Stimulated activated CD4-positive, alpha-beta T cell treated with anti-CD3 and anti-CD28 coated beads, Interleukin-4, amount 100 ng/mL, for 4 hours (primary cell): ENCODE results near the gene ADGRV1.
A peak's percentile ranks its signal among the peaks of the same experiment; 100 is the strongest.
"Not testable (repeated sequence)": the region's sequence is repeated elsewhere in the genome, so short reads cannot be mapped to it uniquely, and the experiment has no call there.

Experiments
- DNase-seq, 2 experiments: peaks; one replicate each; pipeline ENCODE4 v3.0.0-alpha.2; 2020

Gene ADGRV1

DNA sequence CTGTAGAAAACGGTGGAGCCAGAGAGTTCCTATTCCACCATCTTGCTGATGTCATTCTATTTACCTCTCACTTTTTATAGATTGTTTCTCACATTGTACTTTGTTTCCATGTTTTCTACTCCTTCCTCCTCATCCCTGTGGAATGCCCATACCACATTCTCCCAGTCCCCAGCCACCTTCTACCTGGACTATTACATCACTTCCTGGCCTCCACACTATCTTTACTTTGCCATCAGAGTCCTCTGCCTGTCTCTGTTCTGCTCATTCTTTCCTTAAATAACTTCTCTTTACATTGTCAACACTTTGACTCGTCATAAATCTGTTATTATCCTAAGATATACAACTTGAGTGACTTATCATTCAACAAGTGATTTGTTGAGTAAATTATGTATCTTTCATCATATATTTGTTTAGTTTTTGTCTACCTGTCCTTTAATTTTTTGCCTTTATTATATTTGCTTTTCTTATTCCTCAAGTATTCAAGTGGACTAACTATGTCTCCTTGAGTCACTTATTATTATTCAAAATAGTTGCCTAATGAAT is 182.5 kb downstream of the ADGRV1 start:
- DNase-seq, result no peak

- DNase-seq, result no peak
Measured at GRCh38 chr5:90746119-90746518, 187.5 kb downstream of the ADGRV1 start.

DNA sequence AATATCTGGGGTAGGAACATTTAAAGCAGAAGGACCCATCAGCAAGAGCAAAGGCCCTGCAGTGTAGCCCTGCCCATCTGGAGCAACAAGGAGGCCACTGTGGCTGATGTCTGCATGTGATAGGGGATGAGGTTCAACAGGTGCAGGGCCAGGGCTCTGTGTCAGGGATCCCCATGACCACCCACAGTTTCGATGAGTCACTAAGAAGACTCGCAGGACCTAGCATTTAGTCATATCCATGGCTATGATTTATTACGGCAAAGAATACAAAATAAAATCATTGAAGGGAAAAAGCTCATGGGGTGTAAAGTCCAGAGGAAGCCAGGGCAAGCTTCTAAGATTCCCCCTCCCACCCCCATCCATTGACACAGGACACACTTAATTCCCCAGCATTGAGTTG is 188.6 kb downstream of the ADGRV1 start:
- DNase-seq, result no peak

DNA sequence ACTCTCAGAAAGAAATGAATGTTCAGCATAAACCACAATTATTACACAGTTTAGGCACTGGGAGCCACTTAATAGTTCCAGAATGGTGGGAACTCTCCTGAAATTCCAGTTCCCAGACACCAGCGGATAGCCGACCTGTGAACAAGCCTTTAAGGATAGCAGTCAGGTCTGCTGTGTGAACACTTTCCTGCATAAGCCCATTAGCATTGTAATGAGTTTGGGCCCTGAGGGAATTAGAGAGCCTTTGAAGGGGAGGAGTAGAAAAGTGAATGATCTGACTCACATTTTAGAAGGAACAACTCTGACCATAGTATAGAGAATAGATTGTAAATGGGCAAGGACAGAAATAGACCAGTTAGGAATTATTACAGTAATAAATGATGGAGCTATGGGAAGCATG is 189.1 kb downstream of the ADGRV1 start:
- no peak for DNase-seq

DNA sequence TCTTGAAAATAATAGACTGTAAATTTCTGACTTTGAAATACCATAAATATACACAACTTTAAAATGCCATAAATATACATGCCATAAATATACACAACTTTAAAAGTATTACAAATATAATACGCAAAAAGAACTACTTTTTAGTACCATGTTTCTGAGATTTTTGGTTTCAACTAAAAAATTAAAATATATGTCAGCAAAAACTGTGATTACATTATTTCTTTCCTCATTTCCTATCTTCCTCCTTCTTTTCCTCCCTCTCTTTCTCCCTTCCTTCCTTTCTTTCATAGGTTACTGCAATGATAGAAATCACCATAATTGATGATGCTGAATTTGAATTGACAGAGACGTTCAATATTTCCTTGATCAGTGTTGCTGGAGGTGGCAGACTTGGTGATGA is 200.5 kb downstream of the ADGRV1 start:
- DNase-seq, result no peak

DNA sequence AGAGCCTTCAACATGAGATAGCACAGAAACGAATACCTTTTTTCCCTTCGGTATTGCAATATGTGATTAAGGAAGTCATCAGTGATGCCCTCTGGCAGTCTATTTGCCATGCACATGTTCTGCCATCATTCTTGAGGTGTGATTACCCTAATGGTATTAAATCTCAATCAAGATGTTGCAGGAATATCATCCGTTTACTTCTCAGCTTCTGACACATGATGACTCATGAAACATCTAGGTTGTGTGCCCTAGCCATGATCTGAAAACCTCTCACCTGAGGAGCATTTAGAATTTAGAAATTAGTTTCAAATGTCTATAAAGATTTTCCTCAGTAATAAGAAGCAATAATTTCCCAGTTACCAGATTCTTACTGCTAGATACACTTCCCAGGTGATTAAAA is 209.1 kb downstream of the ADGRV1 start:
- DNase-seq, result no peak

GRCh38 chr5:90770006-90770541 is 211.5 kb downstream of the ADGRV1 start:
- DNase-seq, result not testable (repeated sequence)

GRCh38 chr5:90777959-90778358 is 219.4 kb downstream of the ADGRV1 start:
- DNase-seq, result no peak

DNA sequence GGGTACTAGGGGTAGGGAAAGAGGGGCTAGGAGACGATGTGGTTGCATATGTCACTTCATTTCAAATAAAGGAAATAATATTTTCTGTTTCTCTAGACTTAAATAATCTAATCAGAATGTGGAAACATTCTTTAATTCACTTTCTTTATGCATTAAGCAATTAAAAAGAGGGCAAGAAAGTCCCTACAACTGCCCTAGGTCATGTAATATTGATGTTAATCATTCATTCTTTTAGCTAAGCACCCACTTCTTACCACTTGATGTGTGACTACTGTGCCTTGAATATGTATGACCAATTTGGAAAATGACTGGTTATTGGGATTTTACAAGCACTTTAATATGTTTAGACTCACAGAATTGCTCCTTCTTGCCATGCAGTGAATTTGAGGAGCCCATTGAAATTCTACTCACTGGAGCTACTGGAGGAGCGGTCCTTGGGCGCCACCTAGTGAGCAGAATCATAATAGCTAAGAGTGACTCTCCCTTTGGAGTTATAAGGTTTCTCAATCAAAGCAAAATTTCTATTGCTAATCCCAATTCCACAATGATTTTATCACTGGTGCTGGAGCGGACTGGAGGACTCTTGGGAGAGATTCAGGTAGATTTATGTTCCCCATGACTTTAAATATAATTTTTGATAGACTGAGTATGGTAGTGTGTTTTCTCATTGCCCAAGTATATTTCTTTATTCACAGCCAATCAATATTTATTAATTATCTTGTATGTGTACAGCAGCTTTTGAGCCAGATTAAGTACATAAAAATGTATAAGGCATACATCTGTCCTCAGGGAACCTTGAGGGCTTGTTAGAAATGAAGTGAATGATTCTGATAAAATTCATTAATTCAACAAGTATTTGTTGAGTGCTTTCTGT is 225.1 kb downstream of the ADGRV1 start:
- DNase-seq, result peak; percentile 36 to 61

- no peak for DNase-seq
Measured at GRCh38 chr5:90786756-90787155, 228.2 kb downstream of the ADGRV1 start.

DNA sequence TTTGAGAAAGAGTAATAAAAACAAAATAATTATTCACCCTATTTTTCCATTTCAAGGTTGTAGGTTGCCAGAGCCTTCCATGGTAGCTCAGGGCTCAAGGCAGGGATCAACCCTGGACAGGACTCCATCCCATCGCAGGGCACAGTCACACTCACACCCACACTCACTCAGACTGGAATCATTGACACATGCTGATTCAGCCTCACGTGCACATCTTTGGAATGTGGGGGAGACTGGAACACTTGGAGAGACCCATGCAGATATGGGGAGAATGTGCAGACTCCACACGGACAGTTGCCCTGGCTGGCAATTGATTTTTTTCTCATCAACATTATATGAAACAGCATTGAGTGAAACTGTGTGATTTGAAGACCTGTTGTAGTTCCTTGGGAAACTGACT is 234.1 kb downstream of the ADGRV1 start:
- DNase-seq, result no peak

- DNase-seq, result no peak
Measured at GRCh38 chr5:90793183-90793582, 234.6 kb downstream of the ADGRV1 start.

DNA sequence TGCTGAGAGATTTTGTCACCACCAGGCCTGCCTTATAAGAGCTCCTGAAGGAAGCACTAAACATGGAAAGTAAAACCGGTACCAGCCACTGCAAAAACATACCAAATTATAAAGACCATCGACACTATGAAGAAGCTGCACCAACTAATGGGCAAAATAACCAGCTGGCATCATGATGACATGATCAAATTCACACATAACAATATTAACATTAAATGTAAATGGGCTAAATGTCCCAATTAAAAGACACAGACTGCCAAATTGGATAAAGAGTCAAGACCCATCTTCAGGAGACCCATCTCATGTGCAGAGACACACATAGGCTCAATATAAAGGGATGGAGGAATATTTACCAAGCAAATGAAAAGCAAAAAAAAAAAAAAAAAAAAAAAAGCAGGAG is 238.3 kb downstream of the ADGRV1 start:
- DNase-seq, result not testable (repeated sequence)

- DNase-seq, result not testable (repeated sequence)
Measured at GRCh38 chr5:90800082-90800481, 241.5 kb downstream of the ADGRV1 start.

- not testable (repeated sequence) for DNase-seq
Measured at GRCh38 chr5:90800515-90800914, 241.9 kb downstream of the ADGRV1 start.

GRCh38 chr5:90802474-90803317 is 244.1 kb downstream of the ADGRV1 start:
- DNase-seq, result no peak

- no peak for DNase-seq
Measured at GRCh38 chr5:90803381-90803780, 244.8 kb downstream of the ADGRV1 start.

- no peak for DNase-seq
Measured at GRCh38 chr5:90803876-90804275, 245.3 kb downstream of the ADGRV1 start.

- DNase-seq, result no peak
Measured at GRCh38 chr5:90807496-90807895, 248.9 kb downstream of the ADGRV1 start.

DNA sequence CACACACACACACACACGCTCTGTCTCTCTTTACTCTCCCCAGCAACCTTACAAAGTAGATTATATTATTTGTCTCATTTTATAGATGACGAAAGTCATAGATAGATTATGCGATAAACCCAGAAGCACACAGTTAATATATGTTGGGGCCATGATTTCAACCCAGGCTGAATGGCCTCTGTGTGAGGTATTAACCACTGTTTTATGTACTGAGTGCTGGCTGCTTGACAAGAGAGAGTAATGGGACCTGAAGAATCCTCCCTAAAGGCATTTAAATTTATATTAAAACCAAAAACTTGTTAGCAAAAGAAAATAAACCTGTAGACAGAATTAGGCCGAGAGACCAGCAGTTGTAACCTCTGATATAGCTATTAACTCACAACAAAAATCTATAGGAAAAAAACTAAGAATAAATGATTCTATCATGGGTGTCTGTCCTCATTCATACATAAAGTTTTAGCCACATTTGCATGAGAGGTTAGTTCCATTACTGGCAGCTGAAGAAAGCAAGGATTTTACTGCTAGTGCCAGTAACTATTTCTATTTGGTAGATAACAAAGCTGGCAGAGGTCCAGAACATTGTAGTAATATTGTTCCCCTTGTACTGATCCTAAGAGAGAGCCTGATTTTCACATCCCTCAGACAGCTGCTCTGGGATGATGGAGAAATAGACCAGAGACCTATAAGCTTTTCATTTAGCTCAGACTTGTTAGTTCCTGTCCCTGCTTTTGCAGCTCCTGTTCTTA is 250.9 kb downstream of the ADGRV1 start:
- no peak for DNase-seq

DNA sequence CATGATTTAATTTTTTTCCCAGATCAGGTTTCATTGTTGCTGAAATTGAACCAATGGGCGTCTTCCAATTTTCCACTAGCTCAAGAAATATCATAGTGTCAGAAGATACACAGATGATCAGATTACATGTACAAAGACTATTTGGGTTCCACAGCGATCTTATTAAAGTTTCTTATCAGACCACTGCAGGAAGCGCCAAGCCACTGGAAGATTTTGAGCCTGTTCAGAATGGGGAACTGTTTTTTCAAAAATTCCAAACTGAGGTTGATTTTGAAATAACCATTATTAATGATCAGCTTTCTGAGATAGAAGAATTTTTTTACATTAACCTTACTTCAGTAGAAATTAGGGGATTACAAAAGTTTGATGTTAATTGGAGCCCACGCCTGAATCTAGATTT is 251.6 kb downstream of the ADGRV1 start:
- no peak for DNase-seq

GRCh38 chr5:90813392-90813791 is 254.8 kb downstream of the ADGRV1 start:
- no peak for DNase-seq

- not testable (repeated sequence) for DNase-seq
Measured at GRCh38 chr5:90822062-90822461, 263.5 kb downstream of the ADGRV1 start.
